Peyer's patch (tissue), 4 donors: ENCODE results near the gene ZRSR2. TPM values are rescaled to one million over a fixed set of nuclear protein-coding genes. Genes with fewer than 3 reads are reported as not detected.
A peak's percentile ranks its signal among the peaks of the same experiment; 100 is the strongest.

Experiments
- DNase-seq, 3 donors: peaks; one replicate each; pipeline ENCODE4 v3.0.0-alpha.2; 2017 to 2019
- H3K27ac ChIP-seq, 4 donors: fragments of 200-600 bp; sonication (generic); one replicate each; pipeline ENCODE4 v1.5.1; 2016 to 2019
- H3K27me3 ChIP-seq, 2 donors: fragments of 200-600 bp; sonication (generic); one replicate each; pipeline ENCODE4 v1.5.1; 2019
- H3K36me3 ChIP-seq, 3 donors: fragments of 200-600 bp; sonication (generic); one replicate each; pipeline ENCODE4 v1.5.1; 2016 to 2019
- H3K4me1 ChIP-seq, 4 donors: fragments of 200-600 bp; sonication (generic); one replicate each; pipeline ENCODE4 v1.5.1; 2016 to 2019
- H3K4me3 ChIP-seq, 4 donors: fragments of 200-600 bp; sonication (generic); 1 replicate in 3 of 4; 2 replicates in 1 of 4; pipeline ENCODE4 v1.5.1; 2016 to 2019; ENCODE audit warnings: mild to moderate bottlenecking in 1 of 4
- H3K9me3 ChIP-seq, 4 donors: fragments of 200-600 bp; sonication (generic); one replicate each; pipeline ENCODE4 v1.5.1; 2016 to 2019; ENCODE audit warnings: mild to moderate bottlenecking in 1 of 4
- CTCF ChIP-seq, 6 experiments: fragments of 450-650 bp in 4 of 6; fragments of 200-600 bp in 2 of 6; sonication (generic) in 1 of 6; IDR thresholded peaks; one replicate each; pipeline ENCODE4 v1.5.1; 2017 to 2019; ENCODE audit warnings: antibody characterized with exemption in 6 of 6, mild to moderate bottlenecking in 3 of 6, moderate library complexity in 1 of 6
- POLR2A ChIP-seq, 2 donors: fragments of 450-650 bp; IDR thresholded peaks; one replicate each; pipeline ENCODE4 v1.5.1; 2017; ENCODE audit warnings: antibody characterized with exemption in 2 of 2, mild to moderate bottlenecking in 2 of 2, moderate library complexity in 2 of 2
- total RNA-seq, 4 donors: library from RNA; depleted of rRNA; stranded (reverse); fragments of >200 nt; gene quantifications; one replicate each; pipeline ENCODE4 v1.1.0, GENCODE V29; 2016

The ZRSR2 gene
- total RNA-seq, 4 donors from 2014 or later: 3.2 to 16.5 (median 5.8) TPM

DNA sequence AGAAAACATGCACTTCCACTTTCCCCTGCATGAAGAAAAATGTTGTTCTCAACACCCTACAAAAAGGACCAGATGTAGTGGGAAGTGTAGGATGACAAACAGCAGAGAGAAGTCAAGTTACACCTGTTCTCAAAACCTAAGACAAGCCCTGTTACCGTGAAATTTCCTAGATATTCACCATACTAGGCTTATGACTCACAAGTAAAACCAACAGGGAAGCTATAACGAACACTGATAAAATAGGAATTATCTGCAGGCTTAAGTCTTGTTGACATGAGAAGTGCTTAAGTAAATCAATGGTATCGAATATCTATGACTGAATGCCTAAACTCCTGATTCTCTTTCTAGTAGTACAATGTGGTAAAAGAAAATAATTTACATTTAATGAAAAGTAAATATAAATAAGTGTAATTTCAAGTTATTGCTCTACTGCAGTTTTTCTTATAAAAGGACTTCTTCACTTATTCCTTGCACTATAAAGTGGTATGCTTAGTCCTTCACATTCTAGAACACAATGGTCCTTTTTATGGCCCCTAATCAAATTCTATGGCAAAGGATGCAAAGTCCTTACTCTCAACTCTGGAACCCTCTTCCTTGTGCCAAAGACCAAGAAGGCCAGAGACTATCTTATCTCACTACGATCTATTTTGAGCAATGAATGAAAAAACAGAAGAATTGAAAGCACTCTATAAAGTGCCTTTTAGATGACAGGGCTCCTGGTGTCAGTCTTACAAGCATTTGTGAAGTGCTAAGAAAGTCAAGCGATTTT is 44.7 kb downstream of the ZRSR2 start:
- H3K27me3 ChIP-seq: no peaks in the 10 kb centered on the region
- H3K36me3 ChIP-seq: no peaks in the 10 kb centered on the region
- H3K9me3 ChIP-seq: no peaks in the 10 kb centered on the region
- TF ChIP-seq CTCF (IDR thresholded peaks at IDR 0.05) (no peak), POLR2A (IDR thresholded peaks at IDR 0.05) (no peak)
- H3K4me1 ChIP-seq: no peaks in the 10 kb centered on the region
- peak overlapping the region in 1 of 4 donors; percentile 12 for H3K27ac ChIP-seq
- H3K4me3 ChIP-seq: no peak overlapping the region
- DNase-seq: no peak

GRCh38 chrX:15838017-15838416 is 47.7 kb downstream of the ZRSR2 start:
- Histone ChIP-seq H3K36me3 (no peaks in the 10 kb centered on the region), H3K27me3 (no peaks in the 10 kb centered on the region), H3K9me3 (no peaks in the 10 kb centered on the region), H3K27ac (no peak overlapping the region), H3K4me3 (no peak overlapping the region), H3K4me1 (no peaks in the 10 kb centered on the region)
- DNase-seq: no peak
- TF ChIP-seq POLR2A (IDR thresholded peaks at IDR 0.05) (no peak), CTCF (IDR thresholded peaks at IDR 0.05) (peak in 1 of 6 experiments; percentile 14)

GRCh38 chrX:15841853-15842516 is 51.7 kb downstream of the ZRSR2 start:
- TF ChIP-seq POLR2A (IDR thresholded peaks at IDR 0.05) (no peak), CTCF (IDR thresholded peaks at IDR 0.05) (no peak)

DNA sequence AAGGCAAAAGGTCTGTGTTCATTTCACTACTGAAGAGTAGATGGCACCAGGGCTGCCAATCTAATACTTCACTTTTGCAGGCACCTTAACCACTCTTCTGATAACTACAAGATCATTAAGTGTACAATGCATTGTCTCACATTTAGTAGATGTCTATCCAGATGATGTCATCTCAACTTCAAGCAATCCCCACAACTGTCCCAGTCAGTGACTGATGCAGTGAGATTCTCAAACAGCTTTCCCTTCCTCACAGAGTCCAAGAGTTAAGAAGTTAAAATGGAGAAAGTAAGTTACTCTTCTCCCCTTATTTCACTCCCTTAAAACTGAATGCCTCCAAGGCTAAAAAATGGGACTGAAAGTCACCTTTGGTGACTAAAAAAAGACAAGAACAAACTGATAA is 53.7 kb downstream of the ZRSR2 start:
- Histone ChIP-seq H3K36me3 (no peaks in the 10 kb centered on the region), H3K4me3 (no peak overlapping the region), H3K9me3 (no peaks in the 10 kb centered on the region), H3K4me1 (no peaks in the 10 kb centered on the region), H3K27ac (no peak overlapping the region), H3K27me3 (no peaks in the 10 kb centered on the region)
- no peak for TF ChIP-seq POLR2A (IDR thresholded peaks at IDR 0.05)
- no peak for TF ChIP-seq CTCF (IDR thresholded peaks at IDR 0.05)
- no peak for DNase-seq

More at GRCh38 chrX:15841853-15842516, 51.7 kb downstream of the ZRSR2 start:
- DNase-seq: no peak
- Histone ChIP-seq H3K4me1 (no peaks in the 10 kb centered on the region), H3K27me3 (no peaks in the 10 kb centered on the region), H3K9me3 (no peaks in the 10 kb centered on the region), H3K36me3 (no peaks in the 10 kb centered on the region), H3K27ac (no peak overlapping the region), H3K4me3 (no peak overlapping the region)

- Histone ChIP-seq H3K4me3 (no peak overlapping the region), H3K36me3 (no peaks in the 10 kb centered on the region), H3K27me3 (no peaks in the 10 kb centered on the region), H3K9me3 (no peaks in the 10 kb centered on the region), H3K4me1 (no peaks in the 10 kb centered on the region), H3K27ac (no peak overlapping the region)
- no peak for DNase-seq
- TF ChIP-seq POLR2A (IDR thresholded peaks at IDR 0.05) (no peak), CTCF (IDR thresholded peaks at IDR 0.05) (no peak)
Observed at GRCh38 chrX:15848576-15848975, 58.3 kb downstream of the ZRSR2 start.
